Endometrium (tissue), 2 donors: ENCODE measurements around the gene MAP3K14.

Source experiments
- FAIRE-seq: peaks from 2 replicates; lab custom pipeline; 2012; peaks lifted over from hg19 to GRCh38; lab: Jason Lieb, UNC
- donor health status: control.
- donor health status: control.

The MAP3K14 gene

GRCh38 chr17:45222289-45222995, 94.4 kb downstream of the MAP3K14 start:
- no peak for FAIRE-seq

- no peak for FAIRE-seq
Observed at GRCh38 chr17:45222014-45222288, 94.9 kb downstream of the MAP3K14 start.

GRCh38 chr17:45221081-45222013, 95.5 kb downstream of the MAP3K14 start, which contains the start of gene FMNL1:
Gene FMNL1, plus strand, starts transcription at chr17:45221885. Its CDS starts 240 bp downstream, at chr17:45222125.
- no peak for FAIRE-seq

GRCh38 chr17:45220079-45220478, 96.7 kb downstream of the MAP3K14 start:
- FAIRE-seq: no peak

- FAIRE-seq: peak; percentile 61
Observed at GRCh38 chr17:45218895-45219661, 97.7 kb downstream of the MAP3K14 start.
